GM12865 (cell line): ENCODE measurements around the gene RPS28.

Source experiments
- DNase-seq: peaks from one replicate; pipeline ENCODE4 v3.0.0; 2010; ENCODE audit warnings: low read depth
- H3K4me3 ChIP-seq: 2 replicates; pipeline ENCODE4 v1.5.1; 2011; ENCODE audit warnings: mild to moderate bottlenecking, low read depth, low read length, control low read depth
- TF ChIP-seq, protein P1 (sequence below): IDR thresholded peaks from 2 replicates; pipeline ENCODE4 v1.5.1; 2011; ENCODE audit warnings: low read length, control low read depth, low read depth, inconsistent platforms; ENCODE audit not compliant: insufficient read depth; ENCODE audit errors: missing control alignments

The RPS28 gene

GRCh38 chr19:8363803-8364771 is 42.8 kb downstream of the RPS28 start, which contains the start of gene ANGPTL4:
TSS of gene ANGPTL4 (plus strand) at chr19:8364155. CDS start at chr19:8364322, 167 bp downstream.
- no peak within 1 kb of the TSS for H3K4me3 ChIP-seq
- TF ChIP-seq, protein P1, sequence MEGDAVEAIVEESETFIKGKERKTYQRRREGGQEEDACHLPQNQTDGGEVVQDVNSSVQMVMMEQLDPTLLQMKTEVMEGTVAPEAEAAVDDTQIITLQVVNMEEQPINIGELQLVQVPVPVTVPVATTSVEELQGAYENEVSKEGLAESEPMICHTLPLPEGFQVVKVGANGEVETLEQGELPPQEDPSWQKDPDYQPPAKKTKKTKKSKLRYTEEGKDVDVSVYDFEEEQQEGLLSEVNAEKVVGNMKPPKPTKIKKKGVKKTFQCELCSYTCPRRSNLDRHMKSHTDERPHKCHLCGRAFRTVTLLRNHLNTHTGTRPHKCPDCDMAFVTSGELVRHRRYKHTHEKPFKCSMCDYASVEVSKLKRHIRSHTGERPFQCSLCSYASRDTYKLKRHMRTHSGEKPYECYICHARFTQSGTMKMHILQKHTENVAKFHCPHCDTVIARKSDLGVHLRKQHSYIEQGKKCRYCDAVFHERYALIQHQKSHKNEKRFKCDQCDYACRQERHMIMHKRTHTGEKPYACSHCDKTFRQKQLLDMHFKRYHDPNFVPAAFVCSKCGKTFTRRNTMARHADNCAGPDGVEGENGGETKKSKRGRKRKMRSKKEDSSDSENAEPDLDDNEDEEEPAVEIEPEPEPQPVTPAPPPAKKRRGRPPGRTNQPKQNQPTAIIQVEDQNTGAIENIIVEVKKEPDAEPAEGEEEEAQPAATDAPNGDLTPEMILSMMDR = no peak
- no peak for DNase-seq

DNA sequence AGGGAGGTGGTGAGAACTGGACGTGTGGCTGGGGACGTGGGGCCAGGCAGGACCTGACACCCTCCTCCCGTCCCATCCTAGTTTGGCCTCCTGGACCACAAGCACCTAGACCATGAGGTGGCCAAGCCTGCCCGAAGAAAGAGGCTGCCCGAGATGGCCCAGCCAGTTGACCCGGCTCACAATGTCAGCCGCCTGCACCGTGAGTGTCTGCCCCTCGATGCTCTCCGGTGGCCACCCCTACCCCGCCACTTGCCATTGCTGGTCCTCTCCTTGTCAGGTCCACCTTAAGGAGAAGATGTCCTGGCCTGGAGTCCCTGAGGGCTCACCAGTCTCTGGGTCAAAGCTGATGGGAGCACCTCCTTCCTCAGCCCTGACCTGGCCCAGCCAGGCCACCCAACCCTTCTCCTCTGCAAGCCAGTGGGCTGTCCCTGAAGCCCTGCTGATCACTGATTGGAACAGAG is 44.9 kb downstream of the RPS28 start:
- no peak overlapping the region for H3K4me3 ChIP-seq
- TF ChIP-seq, protein P1 = no peak

GRCh38 chr19:8366961-8367326 is 45.6 kb downstream of the RPS28 start:
- no peak for DNase-seq
- H3K4me3 ChIP-seq = no peak overlapping the region
- TF ChIP-seq, protein P1 = no peak

More for the DNA sequence above, 44.9 kb downstream of the RPS28 start:
- DNase-seq = no peak

DNA sequence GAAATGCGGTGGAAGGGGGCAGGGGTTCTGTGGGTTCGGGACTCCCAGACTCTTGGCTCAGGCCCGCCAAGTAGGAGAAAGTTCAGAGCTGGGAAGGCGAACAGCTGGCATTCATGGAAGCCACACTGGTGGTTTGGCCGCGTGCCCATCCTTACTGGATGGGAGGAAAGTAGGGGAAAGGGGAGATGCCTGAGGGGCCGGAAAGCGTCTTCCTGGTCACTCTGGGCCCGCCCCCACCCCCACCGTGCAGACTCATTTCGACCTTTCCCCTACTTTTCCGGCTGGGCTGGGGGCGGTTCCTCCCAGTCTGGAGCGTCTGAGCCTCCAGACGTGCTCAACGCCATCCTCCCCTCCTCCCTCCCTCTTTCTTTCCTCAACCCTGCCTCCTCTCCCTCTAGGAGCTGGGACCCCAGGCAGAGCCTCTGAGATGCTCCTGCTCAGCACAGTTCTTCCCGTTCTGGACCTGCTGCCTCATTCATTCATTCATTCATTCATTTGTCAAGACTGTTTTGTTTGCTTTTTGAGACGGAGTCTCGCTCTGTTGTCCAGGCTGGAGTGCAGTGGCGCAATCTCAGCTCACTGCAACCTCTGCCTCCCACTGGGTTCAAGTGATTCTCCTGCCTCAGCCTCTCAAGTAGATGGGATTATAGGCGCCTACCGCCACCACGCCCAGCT is 46.2 kb downstream of the RPS28 start:
- TF ChIP-seq, protein P1 = no peak
- no peak for DNase-seq
- H3K4me3 ChIP-seq = no peak overlapping the region

DNA sequence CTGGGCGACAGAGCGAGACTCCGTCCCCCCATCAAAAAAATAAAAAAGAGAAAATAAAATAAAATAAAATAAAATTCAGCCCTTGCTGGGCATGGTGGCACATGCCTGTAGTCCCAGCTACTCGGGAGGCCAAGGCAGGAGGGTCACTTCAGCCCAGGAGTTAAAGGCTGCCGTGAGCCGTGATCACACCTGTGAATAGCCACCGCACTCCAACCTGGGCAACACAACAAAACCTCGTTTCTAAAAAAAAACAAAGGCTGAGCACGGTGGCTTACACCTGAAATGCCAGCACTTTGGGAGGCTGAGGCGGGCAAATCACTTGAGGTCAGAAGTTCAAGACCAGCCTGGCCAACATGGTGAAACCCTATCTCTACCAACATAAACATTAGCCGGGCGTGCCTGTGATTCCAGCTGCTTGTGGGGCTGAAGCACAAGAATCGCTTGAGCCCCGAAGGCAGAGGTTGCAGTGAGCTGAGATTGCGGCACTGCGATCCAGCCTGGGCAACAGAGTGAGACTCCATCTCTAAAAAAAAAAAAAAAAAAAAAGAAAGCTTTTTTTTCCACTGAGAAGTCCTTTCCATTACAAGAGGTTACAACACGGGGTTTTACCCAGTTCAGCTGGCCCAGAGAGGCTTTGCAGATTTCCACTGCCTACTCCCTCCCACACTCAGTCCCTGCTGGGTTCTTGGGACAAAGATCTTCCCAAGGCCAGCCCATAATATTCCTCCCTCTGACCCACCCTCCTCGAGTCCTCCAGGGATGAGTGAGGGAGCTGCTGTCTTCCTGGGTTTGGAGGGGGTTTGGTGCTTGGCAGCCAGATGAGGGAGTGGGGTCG is 49.1 kb downstream of the RPS28 start:
- no peak overlapping the region for H3K4me3 ChIP-seq
- DNase-seq = no peak
- TF ChIP-seq, protein P1 = no peak

DNA sequence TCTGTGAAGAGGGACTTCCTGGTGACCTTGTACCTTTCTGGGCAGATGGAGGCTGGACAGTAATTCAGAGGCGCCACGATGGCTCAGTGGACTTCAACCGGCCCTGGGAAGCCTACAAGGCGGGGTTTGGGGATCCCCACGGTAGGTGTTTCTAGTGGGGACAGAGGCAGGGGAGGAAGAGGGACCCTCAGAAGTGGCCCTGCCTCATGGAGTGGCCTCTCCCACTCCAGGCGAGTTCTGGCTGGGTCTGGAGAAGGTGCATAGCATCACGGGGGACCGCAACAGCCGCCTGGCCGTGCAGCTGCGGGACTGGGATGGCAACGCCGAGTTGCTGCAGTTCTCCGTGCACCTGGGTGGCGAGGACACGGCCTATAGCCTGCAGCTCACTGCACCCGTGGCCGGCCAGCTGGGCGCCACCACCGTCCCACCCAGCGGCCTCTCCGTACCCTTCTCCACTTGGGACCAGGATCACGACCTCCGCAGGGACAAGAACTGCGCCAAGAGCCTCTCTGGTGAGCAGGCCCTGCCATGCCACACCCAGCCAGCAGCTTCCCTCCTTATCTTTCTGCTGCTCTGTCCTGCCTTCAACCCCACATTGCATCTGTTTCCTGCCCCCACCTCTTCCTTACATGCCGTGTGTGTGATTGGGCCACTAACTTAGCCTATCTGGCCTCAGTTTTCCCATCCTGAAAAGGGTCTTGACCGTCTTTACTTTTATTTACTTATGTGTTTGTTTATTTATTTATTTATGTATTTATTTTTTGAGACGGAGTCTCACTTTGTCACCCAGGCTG is 49.9 kb downstream of the RPS28 start:
- TF ChIP-seq, protein P1 = no peak
- H3K4me3 ChIP-seq = no peak overlapping the region
- DNase-seq = no peak
